HCEC 1CT (cell line): ENCODE data around the gene SEMA4A.
"Not testable (repeated sequence)": the region's sequence is repeated elsewhere in the genome, so short reads cannot be mapped to it uniquely, and the experiment has no call there.

ENCODE experiments used
- DNase-seq: peaks from one replicate; pipeline ENCODE4 v3.0.0-alpha.2; 2017

Gene SEMA4A

GRCh38 chr1:156119503-156120209 lies 33.7 kb upstream of the SEMA4A start:
- DNase-seq, result peak; percentile 66

GRCh38 chr1:156120318-156120717 lies 33.1 kb upstream of the SEMA4A start:
- DNase-seq, result no peak

- not testable (repeated sequence) for DNase-seq
These were observed 32.4 kb upstream of the SEMA4A start for GRCh38 chr1:156121005-156121404.

GRCh38 chr1:156121457-156121856 lies 31.9 kb upstream of the SEMA4A start:
- DNase-seq, result no peak

- DNase-seq, result no peak
These were observed 31.3 kb upstream of the SEMA4A start for GRCh38 chr1:156122086-156122485.

- peak; percentile 89 for DNase-seq
These were observed 30.6 kb upstream of the SEMA4A start for GRCh38 chr1:156122519-156123355.

GRCh38 chr1:156123356-156124196 lies 29.8 kb upstream of the SEMA4A start:
- DNase-seq, result peak; percentile 96

- DNase-seq, result peak; percentile 52
These were observed 28.6 kb upstream of the SEMA4A start for GRCh38 chr1:156124557-156125483.

GRCh38 chr1:156125544-156125943 lies 27.8 kb upstream of the SEMA4A start:
- not testable (repeated sequence) for DNase-seq

- DNase-seq, result peak; percentile 97
These were observed 27.2 kb upstream of the SEMA4A start for GRCh38 chr1:156126043-156126629.

GRCh38 chr1:156126630-156127534 lies 26.5 kb upstream of the SEMA4A start:
- DNase-seq, result peak; percentile 97

GRCh38 chr1:156128308-156128653 lies 25.1 kb upstream of the SEMA4A start:
- DNase-seq, result no peak

GRCh38 chr1:156128654-156129597 lies 24.5 kb upstream of the SEMA4A start:
- no peak for DNase-seq

GRCh38 chr1:156129687-156130577 lies 23.5 kb upstream of the SEMA4A start:
- DNase-seq, result peak; percentile 95

- no peak for DNase-seq
These were observed 22.8 kb upstream of the SEMA4A start for GRCh38 chr1:156130578-156130942.

GRCh38 chr1:156134716-156135435 lies 18.5 kb upstream of the SEMA4A start:
- no peak for DNase-seq
